ENCODE measurements around the gene MIA2.

DNA sequence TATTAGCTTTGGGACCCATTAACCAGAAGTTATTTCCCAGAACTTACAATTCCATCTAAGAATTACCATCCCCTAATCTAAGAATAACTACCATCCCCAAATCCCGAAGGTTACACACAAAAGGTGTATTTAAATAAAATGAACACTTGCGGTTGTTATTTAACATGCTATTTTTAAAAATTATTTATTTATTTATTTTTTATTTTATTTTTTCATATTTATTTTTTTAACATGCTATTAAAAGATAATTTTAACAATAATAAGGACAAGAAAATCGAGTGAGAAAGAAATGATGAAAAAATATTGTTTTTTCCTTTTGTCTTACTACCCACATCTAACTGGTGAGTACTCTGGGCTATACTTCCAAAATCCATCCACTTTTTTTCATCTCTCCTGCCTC, 192.2 kb downstream of the MIA2 start:
- TF ChIP-seq, protein P1, sequence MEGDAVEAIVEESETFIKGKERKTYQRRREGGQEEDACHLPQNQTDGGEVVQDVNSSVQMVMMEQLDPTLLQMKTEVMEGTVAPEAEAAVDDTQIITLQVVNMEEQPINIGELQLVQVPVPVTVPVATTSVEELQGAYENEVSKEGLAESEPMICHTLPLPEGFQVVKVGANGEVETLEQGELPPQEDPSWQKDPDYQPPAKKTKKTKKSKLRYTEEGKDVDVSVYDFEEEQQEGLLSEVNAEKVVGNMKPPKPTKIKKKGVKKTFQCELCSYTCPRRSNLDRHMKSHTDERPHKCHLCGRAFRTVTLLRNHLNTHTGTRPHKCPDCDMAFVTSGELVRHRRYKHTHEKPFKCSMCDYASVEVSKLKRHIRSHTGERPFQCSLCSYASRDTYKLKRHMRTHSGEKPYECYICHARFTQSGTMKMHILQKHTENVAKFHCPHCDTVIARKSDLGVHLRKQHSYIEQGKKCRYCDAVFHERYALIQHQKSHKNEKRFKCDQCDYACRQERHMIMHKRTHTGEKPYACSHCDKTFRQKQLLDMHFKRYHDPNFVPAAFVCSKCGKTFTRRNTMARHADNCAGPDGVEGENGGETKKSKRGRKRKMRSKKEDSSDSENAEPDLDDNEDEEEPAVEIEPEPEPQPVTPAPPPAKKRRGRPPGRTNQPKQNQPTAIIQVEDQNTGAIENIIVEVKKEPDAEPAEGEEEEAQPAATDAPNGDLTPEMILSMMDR (IDR thresholded peaks at IDR 0.05): no peak
- TF ChIP-seq POLR2A (IDR thresholded peaks at IDR 0.05): no peak

All from body of pancreas (tissue), 4 donors.